Tongue (tissue), 2 donors: ENCODE results near the gene STPG4. TPM values are rescaled to one million over a fixed set of nuclear protein-coding genes. Genes with fewer than 3 reads are reported as not detected.

Source experiments
- DNase-seq: peaks from one replicate; pipeline ENCODE4 v3.0.0-alpha.2; 2015
- total RNA-seq: library from RNA; depleted of rRNA; stranded (reverse); fragments of >200 nt; gene quantifications from one replicate; pipeline ENCODE4 v1.2.3, GENCODE V29; 2014

The STPG4 gene
- total RNA-seq, 1 donor from 2014 or later, result not detected

GRCh38 chr2:47070920-47071824 is 83.9 kb downstream of the STPG4 start:
- no peak for DNase-seq

- no peak for DNase-seq
These were observed 84.8 kb downstream of the STPG4 start for GRCh38 chr2:47070155-47070919.

GRCh38 chr2:47069628-47070154 is 85.4 kb downstream of the STPG4 start:
- peak; percentile 78 for DNase-seq

GRCh38 chr2:47068981-47069627 is 86.0 kb downstream of the STPG4 start:
- no peak for DNase-seq

- no peak for DNase-seq
These were observed 87.2 kb downstream of the STPG4 start for GRCh38 chr2:47067788-47068407.

- no peak for DNase-seq
These were observed 89.2 kb downstream of the STPG4 start for GRCh38 chr2:47065771-47066380.

- DNase-seq, result no peak
These were observed 89.8 kb downstream of the STPG4 start for GRCh38 chr2:47065343-47065742.

GRCh38 chr2:47064106-47064505 is 91.0 kb downstream of the STPG4 start:
- peak; percentile 83 for DNase-seq

- DNase-seq, result no peak
These were observed 91.6 kb downstream of the STPG4 start for GRCh38 chr2:47063538-47063930.

GRCh38 chr2:47062681-47063537 is 92.2 kb downstream of the STPG4 start:
- DNase-seq, result peak; percentile 57

- no peak for DNase-seq
These were observed 93.0 kb downstream of the STPG4 start for GRCh38 chr2:47061944-47062678.

GRCh38 chr2:47060652-47061170 is 94.4 kb downstream of the STPG4 start:
- DNase-seq, result no peak

GRCh38 chr2:47058003-47058931 is 96.8 kb downstream of the STPG4 start:
- DNase-seq, result no peak

GRCh38 chr2:47057687-47058002 is 97.5 kb downstream of the STPG4 start:
- no peak for DNase-seq

GRCh38 chr2:47056868-47057686 is 98.0 kb downstream of the STPG4 start:
- DNase-seq, result no peak

GRCh38 chr2:47056374-47056773 is 98.7 kb downstream of the STPG4 start:
- DNase-seq, result no peak

- DNase-seq, result no peak
These were observed 100.2 kb downstream of the STPG4 start for GRCh38 chr2:47054868-47055267.
